GM12878 (cell line): ENCODE data around the gene C1orf146.

Source experiments
- CTCF ChIP-seq, 3 experiments: IDR thresholded peaks in 2 of 3; conservative IDR thresholded peaks in 1 of 3; 2 replicates each; pipeline ENCODE4 v1.5.1; 2011; ENCODE audit warnings: low read depth in 3 of 3, low read length in 3 of 3, mild to moderate bottlenecking in 3 of 3, control low read depth in 2 of 3, moderate library complexity in 2 of 3, inconsistent platforms in 1 of 3, mixed read lengths in 1 of 3; ENCODE audit not compliant: control insufficient read depth in 2 of 3, insufficient read depth in 1 of 3; ENCODE audit errors: extremely low read depth in 1 of 3
- RAD21 ChIP-seq: IDR thresholded peaks from 2 replicates; pipeline ENCODE4 v1.6.1; 2011; ENCODE audit warnings: mild to moderate bottlenecking, low read depth, low read length, moderate library complexity; ENCODE audit not compliant: insufficient read depth

- TF ChIP-seq CTCF (IDR thresholded peaks at IDR 0.05 in 2 of 3, conservative IDR thresholded peaks at IDR 0.05 in 1 of 3; ENCODE audit: control insufficient read depth in 2 of 3, extremely low read depth in 1 of 3, insufficient read depth in 1 of 3, low read depth in 3 of 3, low read length in 3 of 3): no peak
- TF ChIP-seq RAD21: no peak
Measured at GRCh38 chr1:92191726-92192125, 26.0 kb upstream of the C1orf146 start.
